HepG2 (cell line): ENCODE measurements around the gene ELFN1.

ENCODE experiments used
- ZNF235 ChIP-seq: sonication (generic); formaldehyde crosslinking; IDR thresholded peaks from 2 replicates; pipeline ENCODE4 v1.8.1; 2023; ENCODE audit warnings: mild to moderate bottlenecking, missing genetic modification reagents, borderline replicate concordance
- ZNF292 ChIP-seq: sonication (generic); formaldehyde crosslinking; IDR thresholded peaks from 2 replicates; pipeline ENCODE4 v1.8.1; 2022; ENCODE audit warnings: mild to moderate bottlenecking, low read depth, missing genetic modification reagents, borderline replicate concordance

DNA sequence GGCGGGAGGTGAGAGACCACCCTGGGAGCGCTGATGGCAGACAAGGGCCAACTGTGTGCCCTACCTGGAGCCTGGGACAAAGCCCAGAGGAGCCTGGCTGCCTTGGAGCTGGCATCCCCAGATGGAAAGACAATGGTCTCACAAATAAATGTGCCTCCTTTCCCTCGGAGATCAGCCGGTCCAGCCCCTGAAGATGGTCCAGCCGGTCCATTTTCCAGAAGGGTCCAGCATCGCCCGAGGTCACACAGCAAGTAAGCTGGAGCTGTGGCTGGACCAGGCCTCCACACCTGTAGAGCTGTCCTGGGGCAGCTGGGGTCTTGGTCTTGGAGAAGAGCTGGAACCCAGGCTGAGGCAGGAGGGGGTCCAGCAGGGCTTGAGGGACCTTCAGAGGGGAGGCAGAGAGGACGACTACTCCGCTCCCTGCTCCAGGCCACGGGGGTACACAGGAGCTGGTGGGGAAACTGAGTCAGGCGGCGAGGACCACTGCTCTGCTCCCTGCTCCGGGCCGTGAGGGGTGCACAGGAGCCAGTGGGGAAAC is 3.6 kb downstream of the ELFN1 start:
- TF ChIP-seq ZNF235 (CRISPR knock-in tag), result no peak
- TF ChIP-seq ZNF292 (CRISPR knock-in tag), result no peak
